RCC 7860 (cell line): ENCODE measurements around the gene PAQR9.

ENCODE experiments used
- DNase-seq: peaks from one replicate; pipeline ENCODE4 v3.0.0-alpha.2; 2015; ENCODE audit warnings: low spot score
- FAIRE-seq: peaks from 2 replicates; lab custom pipeline; 2012; peaks lifted over from hg19 to GRCh38; lab: Jason Lieb, UNC

Gene PAQR9

DNA sequence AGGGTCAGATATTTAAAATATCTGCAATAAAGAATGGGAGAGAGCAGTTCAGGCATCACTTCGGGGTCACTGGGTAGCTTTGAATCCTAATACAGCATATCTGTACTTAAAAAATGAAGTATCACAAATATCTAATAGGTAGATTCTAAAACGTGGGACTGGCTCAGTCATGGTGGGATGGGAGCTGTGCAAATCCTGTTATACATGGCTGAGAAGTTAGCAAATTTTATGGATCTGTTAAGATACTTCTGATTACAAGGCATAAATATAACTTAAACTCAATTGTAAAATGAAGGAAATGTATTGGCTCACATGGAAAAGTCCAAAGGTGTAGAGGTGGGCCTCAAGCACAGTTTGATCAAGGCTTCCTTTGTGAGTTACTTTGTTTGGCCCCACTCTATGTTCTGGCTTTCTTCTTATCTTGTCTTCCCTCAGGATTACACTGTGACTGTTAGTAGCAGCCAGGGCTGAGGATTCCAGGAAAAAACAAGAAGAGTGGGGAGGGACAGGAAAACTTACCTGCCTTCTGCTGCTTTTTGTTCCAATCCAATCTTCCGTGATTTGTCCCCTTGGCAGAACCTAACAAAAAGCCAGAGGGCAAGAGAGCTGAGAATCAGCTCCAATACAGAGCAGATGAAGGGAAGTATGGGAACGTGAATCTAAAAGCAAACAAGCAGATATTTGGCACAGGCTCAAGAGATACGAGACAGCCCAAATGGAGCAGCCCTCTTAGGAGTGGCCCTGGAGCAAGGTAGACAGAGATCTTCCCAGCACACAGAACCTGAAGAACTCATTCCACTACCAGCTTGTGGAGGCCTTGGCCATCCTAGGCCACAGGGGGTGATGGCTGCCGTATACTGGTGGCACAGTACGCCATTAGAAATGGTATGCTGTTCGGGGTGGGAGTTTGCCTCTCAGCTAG, 10.9 kb downstream of the PAQR9 start:
- DNase-seq (no peak), FAIRE-seq (no peak)

DNA sequence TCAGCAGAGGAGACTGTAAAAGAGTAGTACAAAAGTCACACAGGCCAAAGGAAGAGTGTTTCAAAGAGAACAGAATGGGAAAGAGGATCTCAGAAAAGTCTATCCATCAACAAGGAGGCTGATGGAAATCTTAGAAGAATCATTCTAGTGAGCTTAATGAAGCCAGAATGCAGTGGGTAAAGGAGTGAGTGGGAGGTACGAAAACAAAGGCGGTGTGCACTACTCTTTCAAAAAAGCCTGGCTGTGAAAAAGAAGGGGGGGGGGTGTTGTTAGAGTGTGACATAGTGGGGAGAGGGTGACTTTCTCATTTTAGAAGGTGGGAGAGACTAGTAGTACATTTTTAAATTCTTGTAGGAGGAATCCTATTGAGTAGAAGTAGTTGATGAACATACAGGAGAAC, 11.7 kb downstream of the PAQR9 start:
- no peak for FAIRE-seq
- no peak for DNase-seq

DNA sequence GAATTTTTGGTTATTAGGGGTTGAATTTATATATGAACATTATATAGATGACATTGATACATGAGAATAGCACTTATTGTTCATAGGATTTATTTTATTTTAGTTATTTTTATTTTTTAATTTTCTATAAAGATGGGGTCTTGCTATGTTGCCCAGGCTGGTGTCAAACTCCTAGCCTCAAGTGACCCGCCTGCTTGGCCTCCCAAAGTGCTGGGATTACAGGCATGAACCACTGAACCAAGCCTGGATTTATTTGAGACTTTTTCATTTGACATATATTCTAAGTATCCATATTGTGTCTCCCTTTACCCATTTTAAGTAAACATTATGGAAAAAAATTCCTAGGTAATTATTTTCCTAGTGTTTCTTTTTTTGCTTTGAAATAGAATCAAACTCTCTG, 12.5 kb downstream of the PAQR9 start:
- no peak for DNase-seq
- no peak for FAIRE-seq

DNA sequence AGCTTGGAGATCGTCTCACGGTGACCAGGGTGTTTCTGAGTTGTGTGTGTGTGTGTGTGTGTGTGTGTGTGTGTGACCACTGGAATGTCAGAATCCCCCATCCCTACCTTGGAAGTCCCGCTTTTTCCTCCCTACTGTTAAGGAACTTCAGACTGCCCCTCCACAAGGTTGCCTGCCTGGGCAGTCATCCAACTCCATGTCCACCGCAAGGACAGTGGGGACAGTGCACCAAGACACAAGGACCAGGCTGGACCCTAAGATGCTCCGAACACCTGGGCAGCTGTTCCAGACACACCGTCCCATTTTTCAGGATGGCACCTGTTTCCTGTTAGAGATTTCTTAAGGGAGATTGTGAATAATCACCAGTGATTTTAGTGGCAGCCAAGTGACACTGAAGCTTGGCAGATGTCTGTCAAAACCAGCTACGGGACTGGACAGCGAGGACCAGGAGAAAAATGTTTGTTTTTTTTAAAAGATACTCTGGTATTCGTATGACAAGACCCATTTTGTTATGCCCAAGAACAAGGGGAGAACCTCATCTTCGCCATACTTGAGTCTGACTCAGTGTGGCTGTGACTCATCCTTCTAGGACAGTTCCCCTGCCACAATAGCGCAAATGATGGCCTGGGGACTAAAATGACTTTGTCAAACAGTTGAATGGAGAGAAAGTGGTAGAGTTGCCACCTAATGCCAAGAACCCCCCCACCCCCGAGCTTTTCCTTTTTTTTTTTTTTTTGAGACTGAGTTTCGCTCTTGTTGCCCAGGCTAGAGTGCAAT, 15.5 kb downstream of the PAQR9 start:
- no peak for FAIRE-seq
- DNase-seq, result peak; percentile 37

DNA sequence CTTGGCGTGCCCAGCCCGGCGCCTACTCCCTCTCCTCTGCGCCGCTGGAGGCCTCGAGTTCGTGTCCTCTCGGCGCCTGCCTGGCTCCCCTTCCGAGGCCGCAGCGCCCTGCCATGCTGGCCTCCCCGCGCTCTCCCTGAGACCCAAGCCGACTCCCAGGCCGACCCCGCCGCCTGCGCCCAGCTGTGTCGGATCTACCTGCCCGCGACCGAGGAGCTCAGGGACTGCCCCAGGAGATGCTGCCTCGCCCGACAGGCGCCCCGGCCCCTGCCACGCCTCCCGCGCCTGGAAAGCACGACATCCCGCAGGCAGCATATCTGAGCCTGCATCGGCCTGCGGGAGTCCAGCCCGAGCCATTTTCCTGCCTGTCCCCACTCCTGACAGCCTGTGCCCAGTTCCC, 16.1 kb downstream of the PAQR9 start:
- FAIRE-seq, result no peak
- no peak for DNase-seq

- DNase-seq (no peak), FAIRE-seq (no peak)
These were observed 16.6 kb downstream of the PAQR9 start for GRCh38 chr3:142946861-142947260.

DNA sequence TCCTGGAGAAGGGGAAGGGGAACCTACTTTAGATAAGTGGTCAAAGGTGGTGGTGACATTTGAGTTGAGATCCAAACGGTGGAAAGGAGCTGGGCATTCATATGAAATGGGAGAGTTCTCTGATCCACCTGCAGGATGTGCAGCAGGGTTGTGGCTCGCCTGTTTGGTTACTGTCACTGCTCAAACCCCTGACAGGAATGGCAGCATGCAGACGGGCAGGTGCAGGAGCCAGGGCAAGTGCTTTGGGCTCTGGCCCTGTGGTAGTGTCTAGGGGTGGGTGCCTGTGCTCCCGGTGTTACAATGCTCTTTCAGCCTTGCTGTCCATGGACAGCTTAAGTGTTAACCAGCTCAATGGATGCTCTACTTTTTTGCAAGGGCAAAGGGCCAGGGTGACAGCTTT, 18.5 kb downstream of the PAQR9 start:
- no peak for FAIRE-seq
- DNase-seq, result no peak

DNA sequence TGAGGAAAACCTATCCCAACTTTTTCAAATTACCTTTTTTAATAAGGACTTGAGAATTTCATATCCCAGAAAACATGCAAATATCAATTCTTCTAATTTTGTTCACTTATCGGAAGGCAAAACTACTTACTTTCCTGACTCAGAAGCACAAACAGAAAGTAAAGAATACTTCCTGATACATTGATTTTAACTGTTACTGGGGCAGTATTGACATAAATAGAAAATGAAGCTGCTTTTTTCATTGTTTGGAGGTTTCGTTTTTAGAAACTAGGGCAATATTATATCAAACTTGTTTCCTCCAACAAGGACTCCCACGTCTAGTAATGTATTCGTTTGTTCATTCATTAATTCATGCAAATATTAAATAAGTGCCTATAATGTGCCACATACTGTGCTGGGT, 19.1 kb downstream of the PAQR9 start:
- FAIRE-seq, result no peak
- DNase-seq, result no peak

GRCh38 chr3:142943870-142944269, 19.6 kb downstream of the PAQR9 start:
- no peak for FAIRE-seq

DNA sequence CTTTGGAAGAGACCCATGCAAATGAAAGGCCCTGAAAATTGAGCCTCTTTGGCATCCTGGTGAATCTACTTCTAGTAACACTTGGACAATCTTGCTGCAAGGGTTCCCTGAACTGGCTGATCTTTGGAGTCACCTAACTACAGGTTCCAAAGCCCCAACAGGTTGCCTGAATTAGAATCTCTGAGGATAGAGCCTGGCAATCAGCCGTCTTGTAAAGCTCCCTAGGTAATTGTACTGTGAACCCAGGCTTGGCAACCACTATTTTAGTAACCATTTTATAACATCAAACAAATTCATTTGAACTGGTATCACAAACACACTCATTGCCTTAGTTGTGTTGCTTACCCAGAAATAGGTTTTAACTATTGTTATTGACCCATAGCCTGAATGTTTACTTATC, 20.1 kb downstream of the PAQR9 start:
- FAIRE-seq (no peak), DNase-seq (no peak)

More at GRCh38 chr3:142943870-142944269, 19.6 kb downstream of the PAQR9 start:
- no peak for DNase-seq

- FAIRE-seq (no peak), DNase-seq (no peak)
These were observed 21.9 kb downstream of the PAQR9 start for GRCh38 chr3:142941373-142942123.

GRCh38 chr3:142940472-142940871, 23.0 kb downstream of the PAQR9 start:
- FAIRE-seq (no peak), DNase-seq (no peak)

DNA sequence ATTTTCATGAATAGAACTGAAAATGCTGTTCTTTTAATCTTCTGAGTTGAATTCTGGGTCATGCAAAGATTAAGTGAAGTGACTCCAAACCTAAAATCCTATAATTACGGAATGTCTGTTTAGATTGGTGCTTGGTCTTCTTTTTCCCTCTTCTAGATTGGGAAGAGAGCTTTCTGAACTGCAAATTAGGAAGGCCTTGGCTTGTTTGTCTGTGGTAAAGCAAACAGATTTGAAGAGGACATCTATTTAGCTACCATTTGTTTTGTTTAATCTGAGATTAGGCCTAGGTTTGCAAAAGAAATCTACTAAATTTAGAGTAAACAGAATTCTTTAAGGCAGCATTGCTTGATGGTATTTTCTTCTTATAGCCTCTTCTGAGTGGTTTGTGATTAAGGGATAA, 23.5 kb downstream of the PAQR9 start:
- FAIRE-seq, result no peak

DNA sequence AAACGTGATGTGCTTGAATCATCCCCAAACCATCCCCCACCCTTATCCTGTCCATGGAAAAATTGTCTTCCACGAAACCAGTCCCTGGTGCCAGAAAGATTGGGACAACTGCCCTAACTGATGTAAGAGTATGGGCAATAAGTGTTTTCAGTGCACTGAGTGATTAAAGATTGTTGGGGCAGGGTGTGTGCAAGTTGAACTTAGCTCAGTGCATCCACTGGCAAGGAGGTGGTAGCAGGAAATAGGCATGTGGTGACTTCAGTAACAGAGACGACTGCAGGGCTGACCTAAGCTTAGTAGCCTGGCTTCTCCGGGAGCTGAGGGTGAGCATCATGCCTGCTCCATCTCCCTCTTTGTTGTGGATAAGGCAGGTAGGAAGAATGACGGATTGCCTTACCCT, 27.5 kb downstream of the PAQR9 start:
- no peak for FAIRE-seq
- DNase-seq, result no peak

More for the DNA sequence above, 23.5 kb downstream of the PAQR9 start:
- DNase-seq, result no peak

DNA sequence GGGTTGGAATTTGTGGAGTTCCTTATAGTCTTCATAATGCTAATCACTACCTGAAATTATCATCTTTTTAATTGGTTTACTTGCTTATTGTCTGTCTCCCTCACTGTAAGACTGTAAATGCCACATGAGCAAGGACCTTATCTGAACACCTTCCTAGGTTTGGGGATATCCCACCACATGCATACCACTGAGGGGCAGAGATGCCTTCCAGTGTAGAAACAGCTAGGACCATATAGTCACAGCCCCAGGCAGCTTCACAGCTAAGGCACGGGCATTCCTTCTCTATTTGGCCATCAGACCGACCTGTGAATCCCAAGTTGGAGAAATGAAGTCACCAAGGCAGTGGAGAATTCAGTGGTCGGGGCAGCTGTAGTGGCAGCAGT, 28.6 kb downstream of the PAQR9 start:
- FAIRE-seq, result no peak
- DNase-seq, result no peak

GRCh38 chr3:142934128-142934886, 29.2 kb downstream of the PAQR9 start:
- FAIRE-seq (no peak), DNase-seq (no peak)

- DNase-seq (no peak), FAIRE-seq (no peak)
These were observed 32.3 kb downstream of the PAQR9 start for GRCh38 chr3:142931222-142931621.

- DNase-seq, result no peak
- FAIRE-seq, result no peak
These were observed 33.0 kb downstream of the PAQR9 start for GRCh38 chr3:142930463-142930862.

DNA sequence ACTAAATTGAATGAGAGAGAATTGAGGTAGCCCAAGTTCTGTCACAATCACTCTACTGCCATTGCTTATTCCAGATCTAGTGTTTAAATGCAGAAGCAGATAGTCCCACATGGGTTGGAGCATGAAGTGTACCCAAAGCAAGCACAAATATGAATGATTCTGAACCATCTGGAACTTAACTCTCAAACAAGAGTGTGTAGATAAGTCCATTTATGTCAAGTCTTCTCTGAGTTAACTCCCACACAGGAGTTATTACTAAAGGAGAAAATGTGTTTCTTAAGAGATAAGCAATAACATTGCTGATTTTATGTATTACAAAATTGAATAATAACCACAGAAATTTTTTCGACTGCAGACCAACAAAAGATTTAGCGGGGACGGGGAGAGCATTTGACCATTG, 33.6 kb downstream of the PAQR9 start:
- no peak for FAIRE-seq
- no peak for DNase-seq

DNA sequence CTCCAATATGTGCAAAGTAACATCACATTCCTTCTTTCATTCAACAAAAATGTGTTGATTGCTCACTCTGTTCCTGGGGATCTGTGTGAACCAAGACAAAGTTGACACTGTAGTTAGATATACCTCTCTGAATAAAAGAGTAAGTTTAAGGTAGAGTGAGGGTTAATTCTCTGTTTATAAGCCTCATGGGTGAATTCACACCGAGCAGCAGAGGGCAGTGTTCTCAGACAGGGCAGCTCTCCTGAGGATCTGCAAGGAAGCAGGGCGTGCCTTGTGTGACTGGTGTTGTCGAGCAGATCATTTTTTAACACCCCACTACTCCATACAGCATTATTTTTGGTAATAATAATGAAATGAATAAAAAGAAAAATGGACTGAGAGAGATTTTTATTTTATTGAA, 34.4 kb downstream of the PAQR9 start:
- DNase-seq (peak; percentile 54), FAIRE-seq (peak; percentile 71)
